ENCODE measurements around the gene TRAPPC11.

The TRAPPC11 gene

DNA sequence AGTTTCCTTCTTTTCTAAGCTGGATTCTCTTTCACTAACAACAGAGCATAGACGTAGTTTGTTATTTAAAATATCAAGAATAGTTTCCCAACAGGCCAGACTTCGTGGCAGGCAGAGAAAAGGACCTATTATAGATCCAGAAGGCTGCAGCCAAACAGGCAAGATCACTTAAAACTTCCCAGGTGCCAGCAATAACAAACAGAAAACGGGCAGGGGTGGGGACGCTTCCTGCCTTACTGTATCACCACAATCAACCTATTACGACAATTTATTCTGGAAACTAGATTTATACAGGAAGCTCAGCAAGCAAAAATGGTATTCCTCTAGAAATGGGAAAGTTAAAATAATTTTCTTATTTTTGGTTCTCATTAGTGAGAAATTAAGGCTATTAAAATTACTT, 22.2 kb upstream of the TRAPPC11 start:
- Histone ChIP-seq H3K9me3 (ENCODE audit: low read length) (no peaks in the 10 kb centered on the region), H3K4me1 (ENCODE audit: insufficient read depth, low read length, severe bottlenecking) (no peaks in the 10 kb centered on the region), H3K27me3 (ENCODE audit: insufficient read depth, low read length) (no peaks in the 10 kb centered on the region), H3K79me2 (ENCODE audit: insufficient read depth, low read length) (no peaks in the 10 kb centered on the region), H3K9ac (ENCODE audit: low read length) (no peak overlapping the region), H3K27ac (ENCODE audit: low read depth, low read length, poor library complexity, severe bottlenecking) (no peak overlapping the region), H3K4me3 (ENCODE audit: low read depth, low read length, poor library complexity, severe bottlenecking) (no peak overlapping the region), H3F3A (ENCODE audit: insufficient read depth, low read length) (no peaks in the 10 kb centered on the region), H4K20me1 (ENCODE audit: insufficient read depth, low read length) (no peaks in the 10 kb centered on the region), H3K36me3 (ENCODE audit: insufficient read depth, low read length) (peaks cover 5% of the 10 kb centered on the region), H3K4me2 (ENCODE audit: low read length) (no peak overlapping the region), H3K9me2 (ENCODE audit: low read depth, low read length) (no peaks in the 10 kb centered on the region), H2AFZ (ENCODE audit: low read length) (no peak overlapping the region)
- TF ChIP-seq, protein P1, sequence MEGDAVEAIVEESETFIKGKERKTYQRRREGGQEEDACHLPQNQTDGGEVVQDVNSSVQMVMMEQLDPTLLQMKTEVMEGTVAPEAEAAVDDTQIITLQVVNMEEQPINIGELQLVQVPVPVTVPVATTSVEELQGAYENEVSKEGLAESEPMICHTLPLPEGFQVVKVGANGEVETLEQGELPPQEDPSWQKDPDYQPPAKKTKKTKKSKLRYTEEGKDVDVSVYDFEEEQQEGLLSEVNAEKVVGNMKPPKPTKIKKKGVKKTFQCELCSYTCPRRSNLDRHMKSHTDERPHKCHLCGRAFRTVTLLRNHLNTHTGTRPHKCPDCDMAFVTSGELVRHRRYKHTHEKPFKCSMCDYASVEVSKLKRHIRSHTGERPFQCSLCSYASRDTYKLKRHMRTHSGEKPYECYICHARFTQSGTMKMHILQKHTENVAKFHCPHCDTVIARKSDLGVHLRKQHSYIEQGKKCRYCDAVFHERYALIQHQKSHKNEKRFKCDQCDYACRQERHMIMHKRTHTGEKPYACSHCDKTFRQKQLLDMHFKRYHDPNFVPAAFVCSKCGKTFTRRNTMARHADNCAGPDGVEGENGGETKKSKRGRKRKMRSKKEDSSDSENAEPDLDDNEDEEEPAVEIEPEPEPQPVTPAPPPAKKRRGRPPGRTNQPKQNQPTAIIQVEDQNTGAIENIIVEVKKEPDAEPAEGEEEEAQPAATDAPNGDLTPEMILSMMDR (IDR thresholded peaks at IDR 0.05; ENCODE audit: low read length): no peak
- no peak for TF ChIP-seq EZH2 (IDR thresholded peaks at IDR 0.05; ENCODE audit: borderline replicate concordance, low read length)

DNA sequence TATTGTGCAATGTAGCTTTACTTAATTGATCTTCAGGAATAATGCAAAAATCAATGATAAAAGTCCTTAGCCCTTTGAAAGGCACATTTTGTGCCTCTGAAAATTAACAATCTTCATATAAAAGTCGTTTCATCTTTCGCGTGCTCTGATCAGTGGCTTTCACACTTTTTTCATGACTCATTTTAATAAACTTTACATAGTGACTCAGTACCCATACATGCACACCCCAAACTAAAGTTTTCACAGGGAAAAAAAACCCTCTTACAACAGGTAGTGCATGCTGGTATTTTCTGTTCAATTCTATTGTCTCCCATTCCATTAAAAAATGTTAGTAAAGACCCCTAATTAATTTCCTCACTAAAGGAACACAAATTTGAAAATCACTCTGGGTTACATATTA, 21.6 kb upstream of the TRAPPC11 start:
- no peak overlapping the region for H3K4me2 ChIP-seq (ENCODE audit: low read length)
- no peak for TF ChIP-seq EZH2 (IDR thresholded peaks at IDR 0.05; ENCODE audit: borderline replicate concordance, low read length)
- TF ChIP-seq, protein P1 (IDR thresholded peaks at IDR 0.05; ENCODE audit: low read length): no peak
- no peaks in the 10 kb centered on the region for H3K9me2 ChIP-seq (ENCODE audit: low read depth, low read length)
- no peaks in the 10 kb centered on the region for H3K79me2 ChIP-seq (ENCODE audit: insufficient read depth, low read length)
- H3K4me1 ChIP-seq (ENCODE audit: insufficient read depth, low read length, severe bottlenecking): no peaks in the 10 kb centered on the region
- H3K4me3 ChIP-seq (ENCODE audit: low read depth, low read length, poor library complexity, severe bottlenecking): no peak overlapping the region
- H3K9me3 ChIP-seq (ENCODE audit: low read length): no peaks in the 10 kb centered on the region
- H4K20me1 ChIP-seq (ENCODE audit: insufficient read depth, low read length): no peaks in the 10 kb centered on the region
- H3K27me3 ChIP-seq (ENCODE audit: insufficient read depth, low read length): no peaks in the 10 kb centered on the region
- no peaks in the 10 kb centered on the region for H3F3A ChIP-seq (ENCODE audit: insufficient read depth, low read length)
- no peak overlapping the region for H3K9ac ChIP-seq (ENCODE audit: low read length)
- no peak overlapping the region for H3K27ac ChIP-seq (ENCODE audit: low read depth, low read length, poor library complexity, severe bottlenecking)
- H2AFZ ChIP-seq (ENCODE audit: low read length): no peak overlapping the region
- peaks cover 7% of the 10 kb centered on the region for H3K36me3 ChIP-seq (ENCODE audit: insufficient read depth, low read length)

DNA sequence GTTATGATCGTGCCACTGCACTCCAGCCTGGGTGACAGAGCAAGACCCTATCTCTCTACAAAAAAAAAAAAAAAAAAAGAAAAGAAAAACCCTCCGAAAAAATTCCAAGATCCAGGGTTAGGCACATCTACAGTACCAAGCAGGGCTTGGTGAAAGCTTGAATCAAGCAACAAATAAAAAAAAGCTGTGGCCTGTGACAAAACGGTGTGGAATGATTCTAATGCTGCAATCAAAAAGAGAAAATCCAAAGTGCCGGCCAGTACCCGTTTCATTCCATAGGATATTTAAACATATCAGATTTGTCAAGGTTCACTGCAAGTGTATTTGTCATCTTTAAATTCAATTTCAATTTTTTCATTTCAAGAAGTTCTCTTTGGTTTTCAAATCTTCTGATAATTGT, 20.7 kb upstream of the TRAPPC11 start:
- H3K27ac ChIP-seq (ENCODE audit: low read depth, low read length, poor library complexity, severe bottlenecking): no peak overlapping the region

More for the DNA sequence above, 20.7 kb upstream of the TRAPPC11 start:
- Histone ChIP-seq H3K9me2 (ENCODE audit: low read depth, low read length) (no peaks in the 10 kb centered on the region), H3K4me1 (ENCODE audit: insufficient read depth, low read length, severe bottlenecking) (no peaks in the 10 kb centered on the region), H3K4me2 (ENCODE audit: low read length) (no peak overlapping the region), H3K36me3 (ENCODE audit: insufficient read depth, low read length) (peaks cover 11% of the 10 kb centered on the region), H2AFZ (ENCODE audit: low read length) (no peak overlapping the region), H3F3A (ENCODE audit: insufficient read depth, low read length) (no peaks in the 10 kb centered on the region), H3K4me3 (ENCODE audit: low read depth, low read length, poor library complexity, severe bottlenecking) (no peak overlapping the region), H4K20me1 (ENCODE audit: insufficient read depth, low read length) (no peaks in the 10 kb centered on the region), H3K27me3 (ENCODE audit: insufficient read depth, low read length) (no peaks in the 10 kb centered on the region), H3K79me2 (ENCODE audit: insufficient read depth, low read length) (no peaks in the 10 kb centered on the region), H3K9me3 (ENCODE audit: low read length) (no peaks in the 10 kb centered on the region), H3K9ac (ENCODE audit: low read length) (no peak overlapping the region)
- no peak for TF ChIP-seq EZH2 (IDR thresholded peaks at IDR 0.05; ENCODE audit: borderline replicate concordance, low read length)
- TF ChIP-seq, protein P1 (IDR thresholded peaks at IDR 0.05; ENCODE audit: low read length): no peak
